Hematopoietic multipotent progenitor cell (in vitro differentiated cells): ENCODE results near the gene BRWD1. TPM values are rescaled to one million over a fixed set of nuclear protein-coding genes. Genes with fewer than 3 reads are reported as not detected.

ENCODE experiments used
- DNase-seq, 3 donors: peaks; one replicate each; pipeline ENCODE4 v3.0.0-alpha.2; 2011 to 2015; ENCODE audit warnings: low read depth in 2 of 3, low spot score in 2 of 3
- total RNA-seq: library from RNA; depleted of rRNA; stranded (reverse); fragments of >200 nt; gene quantifications from one replicate; pipeline ENCODE4 v1.2.3, GENCODE V29; 2012

The BRWD1 gene
- total RNA-seq, 1 donor = 46.6 TPM

DNA sequence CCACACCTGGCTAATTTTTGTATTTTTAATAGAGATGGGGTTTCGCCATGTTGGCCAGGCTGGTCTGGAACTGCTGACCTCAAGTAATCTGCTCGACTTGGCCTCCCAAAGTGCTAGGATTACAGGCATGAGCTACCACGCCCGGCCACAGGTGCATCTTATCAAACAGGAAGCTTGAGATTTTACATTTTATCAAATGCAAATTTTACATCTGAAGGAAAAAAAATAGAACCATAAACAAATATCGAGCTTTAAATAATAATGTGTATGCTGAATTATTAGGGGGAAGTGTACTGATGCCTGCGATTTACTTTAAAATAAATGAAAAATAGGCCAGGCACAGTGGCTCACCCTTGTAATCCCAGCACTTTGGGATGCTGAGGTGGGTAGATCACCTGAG lies 16.6 kb upstream of the BRWD1 start:
- no peak for DNase-seq

DNA sequence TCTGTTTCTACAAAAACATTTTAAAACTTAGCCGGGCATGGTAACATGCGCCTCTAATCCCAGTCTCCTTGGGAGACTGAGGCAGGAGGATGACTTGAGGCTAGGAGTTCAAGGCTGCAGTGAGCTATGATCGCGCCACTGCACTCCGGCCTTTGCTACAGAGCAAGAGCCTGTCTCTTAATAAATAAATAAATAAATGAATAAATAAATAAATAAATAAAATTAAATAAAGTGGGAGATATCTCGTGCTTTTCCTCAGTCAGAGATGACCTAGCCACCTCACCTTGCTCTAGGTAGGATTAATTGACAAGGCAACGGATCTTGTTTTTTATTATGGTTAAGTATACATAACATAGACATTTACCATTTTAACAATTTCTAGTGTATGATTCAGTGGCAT lies 14.3 kb upstream of the BRWD1 start:
- DNase-seq = no peak

- no peak for DNase-seq
These were observed 13.3 kb upstream of the BRWD1 start for GRCh38 chr21:39326607-39327307.

DNA sequence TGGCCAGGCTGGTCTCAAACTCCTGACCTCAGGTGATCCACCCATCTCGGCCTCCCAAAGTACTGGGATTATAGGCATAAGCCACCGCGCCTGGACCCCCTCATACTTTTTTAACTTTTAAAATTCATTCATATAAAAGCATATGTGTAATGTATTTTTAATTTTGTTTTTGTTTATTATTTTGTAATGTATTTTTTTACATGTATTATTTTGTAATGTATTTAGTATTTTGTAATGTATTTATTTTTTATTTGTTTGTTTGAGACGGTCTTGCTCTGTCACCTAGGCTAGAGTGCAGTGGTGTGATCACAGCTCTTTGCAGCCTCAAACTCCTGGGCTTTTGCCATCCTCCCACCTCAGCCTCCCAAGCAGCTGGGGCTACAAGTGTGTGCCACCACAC lies 12.0 kb upstream of the BRWD1 start:
- no peak for DNase-seq

DNA sequence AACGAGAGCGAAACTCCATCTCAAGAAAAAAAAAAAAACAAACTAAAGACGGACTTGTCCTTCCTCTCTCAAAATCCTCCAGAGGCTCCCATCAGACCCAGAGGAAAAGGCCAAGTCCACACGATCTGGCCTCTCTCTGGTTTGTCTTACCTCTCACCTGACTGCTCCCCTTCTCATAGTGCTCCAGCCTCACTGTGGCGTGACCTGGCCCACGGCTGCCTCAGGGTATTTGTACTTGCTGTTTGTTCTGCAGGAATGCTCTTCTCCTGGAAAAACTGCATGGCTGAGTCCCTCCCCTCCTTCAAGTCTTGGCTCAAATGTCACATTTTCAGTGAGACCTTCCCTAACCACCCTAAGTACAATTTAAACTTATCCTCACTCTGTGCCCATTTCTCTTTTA lies 8.0 kb upstream of the BRWD1 start:
- no peak for DNase-seq

DNA sequence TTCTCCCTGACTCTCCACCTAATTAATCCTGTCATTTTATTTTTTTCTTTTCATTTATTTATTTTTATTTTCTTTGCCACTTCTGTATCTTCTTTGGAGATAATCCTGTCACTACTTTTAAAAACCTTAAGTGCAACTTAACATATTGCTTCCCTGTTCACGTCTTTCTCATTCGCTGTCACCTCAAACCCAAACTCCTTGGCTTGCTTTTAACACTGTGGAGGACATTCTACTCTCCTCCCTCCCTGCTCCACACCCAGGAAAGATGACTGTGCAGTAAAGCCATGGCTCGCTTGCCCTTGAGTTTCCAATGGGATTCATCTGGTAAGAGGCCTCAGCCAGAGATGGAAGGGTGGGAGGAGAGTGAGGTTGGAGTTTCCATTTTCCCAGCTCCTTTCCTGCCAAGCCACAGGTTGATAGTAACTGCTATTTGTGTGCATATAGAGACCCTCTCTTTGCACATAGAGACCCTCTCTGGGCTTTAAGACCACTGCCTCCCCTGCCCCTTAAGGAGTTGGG lies 6.4 kb upstream of the BRWD1 start:
- no peak for DNase-seq

GRCh38 chr21:39319251-39319756 lies 5.9 kb upstream of the BRWD1 start:
- no peak for DNase-seq

DNA sequence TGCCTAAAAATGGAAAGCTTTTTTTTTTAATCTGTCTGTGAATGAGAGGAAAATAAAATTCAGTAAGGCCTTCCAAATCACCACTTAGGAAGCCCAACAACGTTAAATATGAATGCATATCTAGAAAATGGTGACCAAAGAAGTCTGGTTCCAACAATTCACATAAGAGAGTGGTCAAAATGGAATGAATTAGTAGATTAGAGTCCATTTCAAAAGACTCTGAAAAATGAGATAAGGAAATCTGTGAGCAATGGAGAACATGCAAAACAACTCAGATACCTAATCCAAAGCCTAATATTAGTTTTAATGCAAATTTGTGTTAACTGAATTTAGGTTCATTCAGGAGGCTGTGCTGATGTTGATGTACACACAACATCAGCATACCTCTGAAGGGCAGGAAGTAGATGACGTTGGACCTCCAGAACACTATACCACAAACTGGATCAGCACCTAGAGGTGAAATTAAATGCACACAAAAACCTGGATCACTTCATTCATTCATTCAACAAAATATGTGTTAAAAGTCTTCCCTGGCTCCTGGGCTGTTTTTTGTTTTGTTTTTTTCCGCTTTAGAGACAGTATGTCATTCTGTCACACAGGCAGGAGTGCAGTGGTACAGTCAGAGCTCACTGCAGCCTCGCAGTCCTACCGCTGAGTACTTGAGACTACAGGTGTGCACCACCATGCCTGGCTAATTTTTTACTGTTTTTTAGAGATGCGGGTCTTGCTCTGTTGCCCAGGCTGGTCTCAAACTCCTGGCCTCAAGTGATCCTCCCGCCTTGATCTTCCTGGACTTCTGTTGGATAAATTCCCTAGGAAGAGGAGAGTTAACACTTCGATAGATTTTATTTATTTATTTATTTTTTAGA lies 4.9 kb upstream of the BRWD1 start:
- DNase-seq = no peak

GRCh38 chr21:39317134-39318090 lies 4.0 kb upstream of the BRWD1 start:
- no peak for DNase-seq

DNA sequence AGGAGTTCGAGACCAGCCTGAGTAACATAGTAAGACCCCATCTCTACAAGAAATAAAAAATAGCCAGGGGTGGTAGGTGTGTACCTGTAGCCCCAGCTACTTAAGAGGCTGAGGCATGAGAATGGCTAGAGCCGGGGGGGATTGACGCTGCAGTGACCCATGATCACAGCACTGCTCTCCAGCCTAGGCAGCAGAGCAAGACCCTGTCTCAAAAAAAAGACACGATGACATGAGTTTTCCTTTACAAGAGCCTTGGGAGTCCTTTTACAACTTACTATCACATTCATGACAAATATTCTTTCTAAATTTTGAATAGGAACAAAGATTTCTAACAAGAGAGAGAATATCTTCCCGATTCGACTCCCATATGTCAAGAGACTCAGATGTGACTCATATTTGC lies 3.3 kb upstream of the BRWD1 start:
- DNase-seq = no peak

DNA sequence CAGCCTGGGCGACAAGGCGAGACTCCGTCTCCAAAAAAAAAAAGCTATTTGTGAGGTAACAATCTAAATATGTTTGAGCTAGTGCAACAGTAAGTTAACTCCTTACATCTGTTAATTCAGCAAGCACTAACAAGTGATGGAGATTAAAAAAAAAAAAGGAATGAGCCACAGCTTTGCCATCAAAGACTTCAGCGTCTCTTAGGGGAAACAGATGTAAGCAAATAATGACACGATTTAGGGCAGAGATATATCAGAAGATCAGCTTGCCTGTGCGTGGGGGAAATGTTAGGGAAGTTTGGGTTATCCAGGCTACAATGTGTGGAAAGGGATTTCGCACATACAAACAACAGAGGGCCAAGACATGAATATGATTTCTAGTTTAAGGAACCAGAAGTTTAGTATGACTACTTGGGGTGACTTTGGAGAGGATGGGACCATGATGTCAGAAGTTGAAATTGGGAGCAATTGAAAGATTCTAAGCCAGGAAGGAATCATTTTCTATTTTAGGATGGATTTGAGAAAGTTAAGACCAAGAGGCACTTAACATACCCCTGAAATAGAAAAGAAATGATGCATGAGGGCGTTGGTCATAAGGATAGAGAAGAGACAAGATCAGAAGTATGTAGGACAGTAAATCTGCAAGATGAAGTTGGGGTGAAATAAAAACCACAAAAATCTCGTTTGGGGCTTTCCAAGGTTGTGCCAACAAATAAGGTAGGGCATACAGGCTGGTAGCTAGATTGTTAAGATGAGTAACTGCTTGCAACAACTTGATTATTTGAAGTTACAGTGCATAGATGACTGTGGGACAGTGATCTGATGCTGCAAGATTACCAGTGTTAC lies 2.4 kb upstream of the BRWD1 start:
- no peak for DNase-seq

- peak in 2 of 3 donors; percentile 23 to 65 for DNase-seq
These were observed 953 bp upstream of the BRWD1 start for GRCh38 chr21:39314143-39315027.

GRCh38 chr21:39313042-39313570 lies 326 bp downstream of the BRWD1 start:
- peak in 1 of 3 donors; percentile 22 for DNase-seq

DNA sequence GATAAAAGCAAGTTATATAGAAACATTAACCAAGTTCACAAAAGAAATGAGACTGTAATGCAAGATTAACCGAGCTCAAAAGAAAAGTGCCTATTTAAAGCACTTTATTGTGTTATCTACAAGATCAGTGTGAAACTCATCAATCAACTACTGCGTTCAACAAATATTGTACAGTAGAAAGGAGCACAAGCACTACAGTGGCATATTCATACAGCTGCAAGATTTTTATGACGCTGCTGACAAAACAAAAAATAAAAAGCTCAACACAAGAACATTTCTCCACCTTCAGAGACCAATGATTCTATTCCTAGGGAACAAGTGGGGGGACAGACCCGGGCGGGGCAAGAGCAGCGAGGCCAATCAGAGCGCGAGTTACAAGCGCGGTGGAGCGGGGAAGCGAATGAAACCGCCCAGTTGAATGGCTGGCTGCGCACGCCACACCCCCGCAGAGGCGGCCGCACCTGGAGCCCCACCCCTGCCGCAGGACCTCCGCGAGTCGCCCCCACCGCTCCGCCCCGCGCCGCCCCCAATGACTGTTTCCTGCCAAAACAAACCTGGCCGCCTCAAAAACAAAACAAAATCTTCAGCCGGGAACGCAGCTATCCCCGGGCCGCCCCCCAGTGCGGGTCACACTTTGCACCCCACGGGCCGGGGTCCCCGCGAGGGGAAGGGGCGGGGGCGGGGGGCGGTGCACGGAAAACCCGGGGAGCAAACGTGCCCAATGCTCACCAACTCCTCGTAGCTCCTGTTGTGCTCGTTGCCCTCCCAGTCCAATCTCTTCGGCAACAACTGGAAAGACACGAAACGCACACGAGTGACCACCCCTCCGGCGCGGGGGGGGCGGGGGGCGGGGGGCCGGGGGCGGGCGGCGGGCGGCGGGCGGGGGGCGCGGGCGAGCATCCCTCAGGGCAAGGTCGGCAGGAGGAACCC lies 1.1 kb downstream of the BRWD1 start:
- peak; percentile 88 to 95 (median 94) for DNase-seq

GRCh38 chr21:39311164-39311563 lies 2.3 kb downstream of the BRWD1 start:
- DNase-seq = no peak

GRCh38 chr21:39307466-39307865 lies 6.0 kb downstream of the BRWD1 start:
- no peak for DNase-seq

GRCh38 chr21:39300587-39300986 lies 12.8 kb downstream of the BRWD1 start:
- DNase-seq = no peak
